ENCODE data around the gene CEP112. TPM values are rescaled to one million over a fixed set of nuclear protein-coding genes. Genes with fewer than 3 reads are reported as not detected.

CEP112 gene
- total and polyA plus RNA-seq, 10 of the 15 experiments (the other 5 are each of a cell fraction or from before 2014, with no cell fraction given), result 0.11 to 3.8 (median 0.32) TPM; not detected in 1

GRCh38 chr17:65855245-65855644 lies 336.7 kb downstream of the CEP112 start:
- BruUV-seq (replicated peaks), result no TSS peak
- H4K20me1 ChIP-seq (ENCODE audit: control insufficient read depth, insufficient read depth), result no peaks in the 10 kb centered on the region
- no peaks in the 10 kb centered on the region for H3K9me3 ChIP-seq (replicated peaks; ENCODE audit: control insufficient read depth, insufficient read depth, low read length)
- ATAC-seq (no peak), FAIRE-seq (no peak), DNase-seq (ENCODE audit: low read depth, low spot score) (no peak)
- RAD21 ChIA-PET (ENCODE audit: unreplicated experiment), result no interaction called here
- in situ Hi-C loops (cut with MboI) (no loop called here), intact Hi-C loops (cut with micrococcal nuclease; ENCODE audit: unreplicated experiment) (no loop called here)
- no peak overlapping the region for H3K4me2 ChIP-seq (ENCODE audit: control insufficient read depth, insufficient read depth)
- 42% methylated on average over 2 of the region's 2 CpGs for WGBS (ENCODE audit: insufficient coverage, insufficient replicate concordance, low lambda C conversion rate, missing lambda C conversion rate)
- CTCF ChIA-PET, result no interaction called here
- POLR2A ChIA-PET, result no interaction called here
- no peak overlapping the region for H2AFZ ChIP-seq (ENCODE audit: control insufficient read depth, low read depth, low read length)
- no peaks in the 10 kb centered on the region for H3K79me2 ChIP-seq (ENCODE audit: control insufficient read depth, insufficient read depth, low read length)
- H3K27me3 ChIP-seq (replicated peaks in 1 of 2; ENCODE audit: control insufficient read depth in 2 of 2, insufficient read depth in 2 of 2, low read length in 1 of 2), result no peaks in the 10 kb centered on the region
- TF ChIP-seq RAD21 (IDR thresholded peaks at IDR 0.05; ENCODE audit: insufficient read depth, low read depth, low read length), result no peak
- no peak for TF ChIP-seq FOXM1 (IDR thresholded peaks at IDR 0.05; ENCODE audit: low read depth, low read length)
- no peak for TF ChIP-seq KDM1A (IDR thresholded peaks at IDR 0.05; ENCODE audit: borderline replicate concordance)
- no peak for TF ChIP-seq JUND (IDR thresholded peaks at IDR 0.05; ENCODE audit: low read depth, low read length)
- TF ChIP-seq E2F8 (IDR thresholded peaks at IDR 0.05; ENCODE audit: low read depth, partially characterized antibody), result no peak
- TF ChIP-seq SIN3A (IDR thresholded peaks at IDR 0.05; ENCODE audit: low read depth, low read length), result no peak
- no peak for TF ChIP-seq SP1 (IDR thresholded peaks at IDR 0.05; ENCODE audit: low read depth, low read length)
- no peak for TF ChIP-seq NBN (IDR thresholded peaks at IDR 0.05)
- TF ChIP-seq CREM (IDR thresholded peaks at IDR 0.05; ENCODE audit: low read depth), result no peak
- no peak for TF ChIP-seq EGR1 (IDR thresholded peaks at IDR 0.05; ENCODE audit: borderline replicate concordance in 1 of 2, low read depth in 2 of 2, low read length in 2 of 2)
- TF ChIP-seq NFYB (IDR thresholded peaks at IDR 0.05; ENCODE audit: insufficient read depth, low read depth, low read length), result no peak
- TF ChIP-seq SUPT20H (IDR thresholded peaks at IDR 0.05; ENCODE audit: borderline replicate concordance, control insufficient read depth, low read depth, low read length), result no peak
- no peak for TF ChIP-seq GATAD2B (conservative IDR thresholded peaks at IDR 0.05; ENCODE audit: low read depth)
- no peak for TF ChIP-seq IRF3 (IDR thresholded peaks at IDR 0.05)
- TF ChIP-seq FOXK2 (IDR thresholded peaks at IDR 0.05), result no peak
- TF ChIP-seq MYB (IDR thresholded peaks at IDR 0.05; ENCODE audit: borderline replicate concordance, low read depth, low read length), result no peak
- no peak for TF ChIP-seq DPF2 (IDR thresholded peaks at IDR 0.05)
- no peak for TF ChIP-seq TAF1 (IDR thresholded peaks at IDR 0.05; ENCODE audit: borderline replicate concordance, low read depth, low read length)
- no peak for TF ChIP-seq YY1 (IDR thresholded peaks at IDR 0.05; ENCODE audit: low read depth, low read length)
- H3K4me3 ChIP-seq, result no peak overlapping the region
- H3K4me1 ChIP-seq (ENCODE audit: control insufficient read depth, insufficient read depth, low read length), result no peaks in the 10 kb centered on the region
- SMC1A ChIA-PET (ENCODE audit: uncharacterized antibody, unreplicated experiment), result no interaction called here
- no peak overlapping the region for H3K27ac ChIP-seq (ENCODE audit: control insufficient read depth, insufficient read depth)
- no peak overlapping the region for H3K9ac ChIP-seq (ENCODE audit: control insufficient read depth, insufficient read depth, low read length)
- H3K36me3 ChIP-seq (ENCODE audit: control insufficient read depth in 2 of 2, insufficient read depth in 2 of 2, low read length in 1 of 2), result no peaks in the 10 kb centered on the region

All from GM12878 (cell line).